ENCODE measurements around the gene MIER2.

MIER2 gene

GRCh38 chr19:315811-316210 lies 28.8 kb downstream of the MIER2 start:
- Histone ChIP-seq H3K36me3 (ENCODE audit: insufficient read depth) (no peaks in the 10 kb centered on the region), H3K4me1 (ENCODE audit: low read depth, poor library complexity, severe bottlenecking) (no peaks in the 10 kb centered on the region), H3K9ac (no peak overlapping the region), H3K4me3 (IDR thresholded peaks at IDR 0.05; ENCODE audit: insufficient read depth, low read depth, low read length) (no peak overlapping the region), H4K20me1 (ENCODE audit: insufficient read depth) (no peaks in the 10 kb centered on the region), H2AFZ (ENCODE audit: low read depth) (no peak overlapping the region), H3K27me3 (ENCODE audit: insufficient read depth, low read depth) (no peaks in the 10 kb centered on the region), H3K4me2 (no peak overlapping the region), H3K27ac (no peak overlapping the region), H3K79me2 (ENCODE audit: insufficient read depth, low read depth) (no peaks in the 10 kb centered on the region)
- TF ChIP-seq CTCF (conservative IDR thresholded peaks at IDR 0.05; ENCODE audit: low read depth, low read length): no peak

GRCh38 chr19:313988-314815 lies 30.4 kb downstream of the MIER2 start:
- Histone ChIP-seq H3K9ac (no peak overlapping the region), H3K4me2 (no peak overlapping the region), H3K36me3 (ENCODE audit: insufficient read depth) (no peaks in the 10 kb centered on the region), H3K4me3 (IDR thresholded peaks at IDR 0.05; ENCODE audit: insufficient read depth, low read depth, low read length) (no peak overlapping the region), H3K79me2 (ENCODE audit: insufficient read depth, low read depth) (no peaks in the 10 kb centered on the region), H2AFZ (ENCODE audit: low read depth) (no peak overlapping the region), H3K27ac (no peak overlapping the region), H4K20me1 (ENCODE audit: insufficient read depth) (no peaks in the 10 kb centered on the region), H3K4me1 (ENCODE audit: low read depth, poor library complexity, severe bottlenecking) (no peaks in the 10 kb centered on the region), H3K27me3 (ENCODE audit: insufficient read depth, low read depth) (no peaks in the 10 kb centered on the region)
- TF ChIP-seq CTCF (conservative IDR thresholded peaks at IDR 0.05; ENCODE audit: low read depth, low read length): no peak

- Histone ChIP-seq H2AFZ (ENCODE audit: low read depth) (no peak overlapping the region), H3K27ac (no peak overlapping the region), H4K20me1 (ENCODE audit: insufficient read depth) (no peaks in the 10 kb centered on the region), H3K36me3 (ENCODE audit: insufficient read depth) (no peaks in the 10 kb centered on the region), H3K4me3 (IDR thresholded peaks at IDR 0.05; ENCODE audit: insufficient read depth, low read depth, low read length) (no peak overlapping the region), H3K4me1 (ENCODE audit: low read depth, poor library complexity, severe bottlenecking) (no peaks in the 10 kb centered on the region), H3K27me3 (ENCODE audit: insufficient read depth, low read depth) (no peaks in the 10 kb centered on the region), H3K79me2 (ENCODE audit: insufficient read depth, low read depth) (no peaks in the 10 kb centered on the region), H3K9ac (no peak overlapping the region), H3K4me2 (no peak overlapping the region)
- no peak for TF ChIP-seq CTCF (conservative IDR thresholded peaks at IDR 0.05; ENCODE audit: low read depth, low read length)
These were observed 31.2 kb downstream of the MIER2 start for GRCh38 chr19:313169-313987.

- no peak for TF ChIP-seq CTCF (conservative IDR thresholded peaks at IDR 0.05; ENCODE audit: low read depth, low read length)
- Histone ChIP-seq H3K79me2 (ENCODE audit: insufficient read depth, low read depth) (no peaks in the 10 kb centered on the region), H3K4me3 (IDR thresholded peaks at IDR 0.05; ENCODE audit: insufficient read depth, low read depth, low read length) (no peak overlapping the region), H3K36me3 (ENCODE audit: insufficient read depth) (no peaks in the 10 kb centered on the region), H4K20me1 (ENCODE audit: insufficient read depth) (no peaks in the 10 kb centered on the region), H3K4me2 (no peak overlapping the region), H2AFZ (ENCODE audit: low read depth) (no peak overlapping the region), H3K27me3 (ENCODE audit: insufficient read depth, low read depth) (no peaks in the 10 kb centered on the region), H3K9ac (no peak overlapping the region), H3K27ac (no peak overlapping the region), H3K4me1 (ENCODE audit: low read depth, poor library complexity, severe bottlenecking) (no peaks in the 10 kb centered on the region)
These were observed 32.8 kb downstream of the MIER2 start for GRCh38 chr19:311813-312261.
